Activated naive CD8-positive, alpha-beta T cell treated with anti-CD3 and anti-CD28 coated beads, Interleukin-2, amount 50 U/mL, for 24 hours (primary cell): ENCODE data around the gene EARS2.
"Not testable (repeated sequence)": the region's sequence is repeated elsewhere in the genome, so short reads cannot be mapped to it uniquely, and the experiment has no call there.

Experiments
- ATAC-seq: fragments of 150-1000 bp; cut with Tn5 transposase; one replicate; pipeline ENCODE4 v1.10.0; 2021
- DNase-seq: peaks from one replicate; pipeline ENCODE4 v3.0.0; 2021
- H3K27ac Mint-ChIP-seq: one replicate; pipeline ENCODE4 v1.8.0; 2021; ENCODE audit warnings: mild to moderate bottlenecking, mixed read lengths
- H3K27me3 Mint-ChIP-seq: one replicate; pipeline ENCODE4 v1.8.0; 2021; ENCODE audit warnings: mixed read lengths
- H3K36me3 Mint-ChIP-seq: one replicate; pipeline ENCODE4 v1.8.0; 2021; ENCODE audit warnings: low read depth, mixed read lengths
- H3K4me1 Mint-ChIP-seq: one replicate; pipeline ENCODE4 v1.8.0; 2021; ENCODE audit warnings: mixed read lengths
- H3K4me3 Mint-ChIP-seq: one replicate; pipeline ENCODE4 v1.8.0; 2021; ENCODE audit warnings: mild to moderate bottlenecking, moderate library complexity, mixed read lengths
- H3K9me3 Mint-ChIP-seq: one replicate; pipeline ENCODE4 v1.8.0; 2021; ENCODE audit warnings: mixed read lengths

Gene EARS2

GRCh38 chr16:23499801-23500200 is 57.3 kb downstream of the EARS2 start:
- peaks cover 13% of the 10 kb centered on the region for H3K36me3 Mint-ChIP-seq
- DNase-seq, result no peak
- peaks cover 42% of the 10 kb centered on the region for H3K4me1 Mint-ChIP-seq
- no peaks in the 10 kb centered on the region for H3K9me3 Mint-ChIP-seq
- H3K27me3 Mint-ChIP-seq, result no peaks in the 10 kb centered on the region
- no peak for ATAC-seq
- no peak overlapping the region for H3K4me3 Mint-ChIP-seq
- no peak overlapping the region for H3K27ac Mint-ChIP-seq

- Mint-ChIP-seq H3K36me3 (peaks cover 14% of the 10 kb centered on the region), H3K4me1 (peaks cover 33% of the 10 kb centered on the region), H3K4me3 (no peak overlapping the region), H3K27me3 (no peaks in the 10 kb centered on the region), H3K27ac (no peak overlapping the region), H3K9me3 (no peaks in the 10 kb centered on the region)
- DNase-seq (no peak), ATAC-seq (no peak)
Measured at GRCh38 chr16:23498863-23499262, 58.3 kb downstream of the EARS2 start.

GRCh38 chr16:23497543-23497868 is 59.6 kb downstream of the EARS2 start:
- H3K27me3 Mint-ChIP-seq, result no peaks in the 10 kb centered on the region
- peaks cover 14% of the 10 kb centered on the region for H3K36me3 Mint-ChIP-seq
- H3K4me3 Mint-ChIP-seq, result no peak overlapping the region
- peaks cover 22% of the 10 kb centered on the region for H3K4me1 Mint-ChIP-seq
- ATAC-seq, result no peak
- no peak overlapping the region for H3K27ac Mint-ChIP-seq
- H3K9me3 Mint-ChIP-seq, result no peaks in the 10 kb centered on the region
- no peak for DNase-seq

GRCh38 chr16:23496821-23497542 is 60.2 kb downstream of the EARS2 start:
- Mint-ChIP-seq H3K27ac (no peak overlapping the region), H3K4me3 (no peak overlapping the region), H3K4me1 (peaks cover 16% of the 10 kb centered on the region), H3K27me3 (no peaks in the 10 kb centered on the region), H3K36me3 (peaks cover 12% of the 10 kb centered on the region), H3K9me3 (no peaks in the 10 kb centered on the region)
- DNase-seq, result no peak
- ATAC-seq, result no peak

- H3K27ac Mint-ChIP-seq, result no peak overlapping the region
- no peaks in the 10 kb centered on the region for H3K9me3 Mint-ChIP-seq
- H3K36me3 Mint-ChIP-seq, result peaks cover 22% of the 10 kb centered on the region
- no peaks in the 10 kb centered on the region for H3K27me3 Mint-ChIP-seq
- DNase-seq (no peak), ATAC-seq (no peak)
- H3K4me3 Mint-ChIP-seq, result no peak overlapping the region
- peaks cover 15% of the 10 kb centered on the region for H3K4me1 Mint-ChIP-seq
Measured at GRCh38 chr16:23495671-23496070, 61.5 kb downstream of the EARS2 start.

GRCh38 chr16:23494188-23494587 is 63.0 kb downstream of the EARS2 start:
- no peak for DNase-seq
- Mint-ChIP-seq H3K4me1 (peaks cover 11% of the 10 kb centered on the region), H3K27me3 (no peaks in the 10 kb centered on the region), H3K4me3 (no peak overlapping the region), H3K36me3 (peaks cover 32% of the 10 kb centered on the region), H3K9me3 (no peaks in the 10 kb centered on the region), H3K27ac (no peak overlapping the region)
- no peak for ATAC-seq

GRCh38 chr16:23491490-23492391 is 65.4 kb downstream of the EARS2 start:
- Mint-ChIP-seq H3K4me1 (no peaks in the 10 kb centered on the region), H3K27me3 (no peaks in the 10 kb centered on the region), H3K9me3 (no peaks in the 10 kb centered on the region), H3K27ac (no peak overlapping the region), H3K36me3 (peaks cover 29% of the 10 kb centered on the region), H3K4me3 (no peak overlapping the region)
- ATAC-seq, result no peak
- no peak for DNase-seq

GRCh38 chr16:23486480-23486879 is 70.7 kb downstream of the EARS2 start:
- H3K9me3 Mint-ChIP-seq, result no peaks in the 10 kb centered on the region
- H3K4me1 Mint-ChIP-seq, result peaks cover 5% of the 10 kb centered on the region
- no peak overlapping the region for H3K4me3 Mint-ChIP-seq
- H3K27ac Mint-ChIP-seq, result no peak overlapping the region
- H3K27me3 Mint-ChIP-seq, result no peaks in the 10 kb centered on the region
- DNase-seq (no peak), ATAC-seq (no peak)
- H3K36me3 Mint-ChIP-seq, result peaks cover 45% of the 10 kb centered on the region

GRCh38 chr16:23485841-23486240 is 71.3 kb downstream of the EARS2 start:
- H3K4me1 Mint-ChIP-seq, result peaks cover 5% of the 10 kb centered on the region
- H3K9me3 Mint-ChIP-seq, result no peaks in the 10 kb centered on the region
- ATAC-seq, result no peak
- no peak for DNase-seq
- H3K27ac Mint-ChIP-seq, result no peak overlapping the region
- H3K27me3 Mint-ChIP-seq, result no peaks in the 10 kb centered on the region
- H3K4me3 Mint-ChIP-seq, result no peak overlapping the region
- H3K36me3 Mint-ChIP-seq, result peaks cover 42% of the 10 kb centered on the region

- Mint-ChIP-seq H3K4me3 (no peak overlapping the region), H3K4me1 (peaks cover 5% of the 10 kb centered on the region), H3K27me3 (no peaks in the 10 kb centered on the region), H3K9me3 (no peaks in the 10 kb centered on the region), H3K27ac (no peak overlapping the region), H3K36me3 (peaks cover 42% of the 10 kb centered on the region)
- ATAC-seq, result no peak
- DNase-seq, result no peak
Measured at GRCh38 chr16:23485257-23485614, 71.9 kb downstream of the EARS2 start.

GRCh38 chr16:23484510-23485256 is 72.5 kb downstream of the EARS2 start:
- Mint-ChIP-seq H3K4me1 (peaks cover 5% of the 10 kb centered on the region), H3K27me3 (no peaks in the 10 kb centered on the region), H3K36me3 (peaks cover 40% of the 10 kb centered on the region), H3K9me3 (no peaks in the 10 kb centered on the region), H3K27ac (no peak overlapping the region), H3K4me3 (no peak overlapping the region)
- ATAC-seq, result no peak
- no peak for DNase-seq

GRCh38 chr16:23483492-23483891 is 73.7 kb downstream of the EARS2 start:
- H3K9me3 Mint-ChIP-seq, H3K27ac Mint-ChIP-seq, H3K4me3 Mint-ChIP-seq, DNase-seq, ATAC-seq, H3K4me1 Mint-ChIP-seq, H3K27me3 Mint-ChIP-seq: not testable (repeated sequence)
- peaks cover 47% of the 10 kb centered on the region for H3K36me3 Mint-ChIP-seq

GRCh38 chr16:23482778-23483177 is 74.4 kb downstream of the EARS2 start:
- H3K9me3 Mint-ChIP-seq, result no peaks in the 10 kb centered on the region
- peak overlapping the region; percentile 31 for H3K27ac Mint-ChIP-seq
- DNase-seq (no peak), ATAC-seq (peak; percentile 62)
- H3K27me3 Mint-ChIP-seq, result no peaks in the 10 kb centered on the region
- peaks cover 47% of the 10 kb centered on the region for H3K36me3 Mint-ChIP-seq
- no peak overlapping the region for H3K4me3 Mint-ChIP-seq
- peaks cover 5% of the 10 kb centered on the region for H3K4me1 Mint-ChIP-seq

- H3K4me1 Mint-ChIP-seq, result peaks cover 5% of the 10 kb centered on the region
- no peak overlapping the region for H3K27ac Mint-ChIP-seq
- no peak for ATAC-seq
- no peak overlapping the region for H3K4me3 Mint-ChIP-seq
- DNase-seq, result no peak
- H3K27me3 Mint-ChIP-seq, result no peaks in the 10 kb centered on the region
- H3K9me3 Mint-ChIP-seq, result no peaks in the 10 kb centered on the region
- peaks cover 57% of the 10 kb centered on the region for H3K36me3 Mint-ChIP-seq
Measured at GRCh38 chr16:23480257-23480656, 76.9 kb downstream of the EARS2 start.

GRCh38 chr16:23479138-23479537 is 78.0 kb downstream of the EARS2 start:
- no peak for ATAC-seq
- Mint-ChIP-seq H3K4me1 (peaks cover 5% of the 10 kb centered on the region), H3K36me3 (peaks cover 53% of the 10 kb centered on the region), H3K27me3 (no peaks in the 10 kb centered on the region), H3K9me3 (no peaks in the 10 kb centered on the region), H3K27ac (no peak overlapping the region), H3K4me3 (no peak overlapping the region)
- DNase-seq, result no peak
